Amniotic epithelial cell (primary cell): ENCODE data around the gene ARMC12.

ENCODE experiments used
- DNase-seq: peaks from one replicate; pipeline ENCODE4 v3.0.0-alpha.2; 2010; ENCODE audit warnings: low read depth

The ARMC12 gene

GRCh38 chr6:35718375-35718736, 18.5 kb upstream of the ARMC12 start:
- DNase-seq, result no peak

- DNase-seq, result no peak
Measured at GRCh38 chr6:35718911-35719381, 17.9 kb upstream of the ARMC12 start.

GRCh38 chr6:35719404-35719829, 17.4 kb upstream of the ARMC12 start:
- DNase-seq, result no peak

GRCh38 chr6:35719830-35720733, 16.8 kb upstream of the ARMC12 start:
- DNase-seq, result peak; percentile 74

GRCh38 chr6:35722121-35722761, 14.6 kb upstream of the ARMC12 start:
- no peak for DNase-seq

DNA sequence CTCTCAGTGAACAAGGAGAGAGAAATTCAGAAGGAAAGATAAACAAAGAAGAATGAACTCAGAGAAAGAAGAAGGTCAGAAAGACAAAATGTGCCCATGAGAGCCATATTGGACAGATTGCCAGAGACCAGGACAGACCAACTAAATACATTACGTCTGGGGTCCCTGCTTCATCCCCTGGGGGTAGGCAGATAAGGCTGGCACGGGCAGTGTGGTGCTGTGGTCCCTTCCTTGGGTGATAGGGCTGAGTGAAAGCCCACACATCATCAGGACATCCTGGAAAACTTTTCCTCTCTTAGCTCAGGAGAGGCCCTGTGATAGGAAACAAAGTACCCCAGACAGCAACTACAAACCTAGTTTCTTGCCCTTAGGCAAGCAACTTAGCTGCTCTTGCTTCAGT, 13.2 kb upstream of the ARMC12 start:
- DNase-seq, result no peak

- DNase-seq, result no peak
Measured at GRCh38 chr6:35724059-35724458, 12.8 kb upstream of the ARMC12 start.

DNA sequence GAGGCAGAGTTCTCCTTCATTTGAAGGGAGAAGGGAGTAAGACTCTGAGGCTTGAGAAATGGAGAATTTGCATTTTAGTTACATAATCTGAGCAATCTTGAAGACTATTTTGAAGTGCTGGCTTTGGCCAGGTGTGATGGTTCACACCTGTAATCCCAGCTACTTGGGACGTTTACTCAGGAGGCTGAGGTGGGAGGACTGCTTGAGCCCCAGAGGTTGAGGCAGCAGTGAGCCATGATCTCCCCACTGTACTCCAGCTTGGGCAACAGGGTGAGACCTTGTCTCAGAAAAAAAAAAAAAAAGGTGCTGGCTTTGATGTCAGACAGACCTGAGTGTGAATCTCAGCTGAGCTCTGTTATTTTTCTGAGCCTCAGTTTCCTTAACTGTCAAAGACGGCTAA, 12.4 kb upstream of the ARMC12 start:
- no peak for DNase-seq

DNA sequence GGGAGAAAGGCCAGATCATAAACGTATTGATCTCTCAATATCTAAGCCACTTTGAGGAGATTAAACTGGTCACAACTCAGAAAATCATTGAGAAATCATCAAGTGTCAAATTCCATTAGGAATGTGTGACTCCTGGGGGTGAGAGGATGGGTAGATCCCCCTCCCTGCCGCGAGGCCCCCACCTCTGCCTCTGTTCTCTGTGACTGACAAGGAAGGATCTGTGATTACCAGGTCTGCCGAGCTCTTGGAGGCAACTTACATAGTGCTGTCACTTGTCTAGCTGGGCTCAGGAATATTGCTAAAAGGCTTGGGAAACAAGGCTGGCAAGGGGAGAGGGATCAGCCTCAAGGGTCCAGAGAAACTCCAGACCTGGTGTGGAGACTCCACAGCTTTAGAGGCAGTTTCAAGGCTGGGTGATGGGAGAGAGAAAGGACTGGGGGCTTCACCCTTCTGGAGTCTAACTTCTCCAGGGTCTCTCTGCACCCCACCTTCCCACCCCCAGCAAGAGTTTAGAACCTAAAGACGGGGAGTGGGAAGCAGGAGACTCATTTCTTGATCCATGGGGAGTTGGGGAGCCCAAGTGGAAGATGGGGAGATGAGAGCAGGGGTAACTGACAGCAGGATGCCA, 11.6 kb upstream of the ARMC12 start:
- peak; percentile 40 for DNase-seq

GRCh38 chr6:35725721-35726438, 11.0 kb upstream of the ARMC12 start:
- peak; percentile 97 for DNase-seq

DNA sequence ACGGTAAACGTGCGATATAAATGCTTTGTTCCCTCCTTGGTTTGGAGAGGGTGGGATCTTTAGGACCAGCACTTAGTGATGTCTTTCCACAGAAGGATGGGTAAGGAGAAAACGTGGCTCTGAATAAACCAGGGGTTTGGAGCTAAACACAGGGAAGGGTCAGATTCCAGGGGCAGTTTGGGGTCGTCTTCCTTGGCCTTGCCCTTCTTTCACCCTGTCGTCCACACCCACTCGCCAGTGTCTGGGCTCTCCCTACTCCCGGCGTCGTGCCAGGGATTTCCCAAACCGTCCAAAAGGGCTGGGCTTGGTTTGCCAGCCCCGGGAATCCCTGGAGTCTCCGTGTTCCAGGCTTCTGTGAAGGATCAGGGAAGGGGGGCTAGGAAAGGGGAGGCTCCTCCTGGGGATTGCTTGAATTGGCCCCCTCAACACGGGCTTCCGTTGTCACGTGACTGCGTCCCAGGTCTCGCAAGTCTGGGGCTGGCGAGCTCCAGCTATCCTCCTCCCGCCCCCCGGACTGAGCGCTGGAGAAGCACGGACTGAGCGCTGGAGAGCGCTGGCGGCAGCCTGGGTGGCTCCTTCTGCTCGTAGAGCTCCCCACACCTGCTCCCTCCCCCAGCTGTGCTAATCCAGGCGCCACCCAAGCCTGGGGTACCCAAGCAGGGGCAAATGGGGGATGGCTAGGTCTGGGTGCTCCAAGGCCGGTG, 9.4 kb upstream of the ARMC12 start:
- DNase-seq, result peak; percentile 95

DNA sequence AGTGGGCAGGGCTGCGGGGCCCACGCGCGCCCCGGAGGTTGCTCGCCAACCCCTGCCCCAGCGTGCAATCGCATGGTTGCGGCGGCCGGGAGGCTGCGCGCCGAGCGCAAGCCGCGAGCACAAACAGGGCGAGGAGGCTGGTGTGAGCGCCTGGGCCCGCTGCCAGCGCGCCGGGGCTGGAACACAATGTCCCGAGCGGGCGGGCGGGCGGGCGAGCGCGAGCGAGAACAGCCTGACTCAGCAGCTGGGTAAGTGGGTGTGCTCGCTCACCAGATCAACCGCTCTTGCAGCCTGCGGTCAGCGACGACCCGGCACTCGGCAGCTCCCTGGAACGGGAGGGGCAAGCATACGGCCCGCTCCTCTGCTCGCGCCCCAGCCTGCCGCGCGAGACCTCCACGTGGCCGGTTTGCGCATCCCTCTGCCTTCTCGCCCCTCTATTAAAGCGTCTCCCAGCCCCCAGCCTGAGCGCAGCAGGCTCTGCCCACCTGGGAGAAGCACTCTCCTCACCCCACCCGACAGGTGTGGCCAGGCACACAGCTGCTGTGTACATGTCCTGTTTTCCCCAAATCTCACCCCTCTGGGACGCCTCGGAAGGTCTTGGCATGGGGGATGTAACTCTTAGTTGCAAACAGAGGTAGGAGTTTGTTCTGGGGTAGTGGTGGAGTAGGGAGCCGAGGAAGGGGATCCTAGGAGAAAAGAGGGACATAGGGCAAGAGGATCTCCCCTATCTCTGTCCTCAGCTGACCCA, 8.7 kb upstream of the ARMC12 start:
- DNase-seq, result peak; percentile 98

DNA sequence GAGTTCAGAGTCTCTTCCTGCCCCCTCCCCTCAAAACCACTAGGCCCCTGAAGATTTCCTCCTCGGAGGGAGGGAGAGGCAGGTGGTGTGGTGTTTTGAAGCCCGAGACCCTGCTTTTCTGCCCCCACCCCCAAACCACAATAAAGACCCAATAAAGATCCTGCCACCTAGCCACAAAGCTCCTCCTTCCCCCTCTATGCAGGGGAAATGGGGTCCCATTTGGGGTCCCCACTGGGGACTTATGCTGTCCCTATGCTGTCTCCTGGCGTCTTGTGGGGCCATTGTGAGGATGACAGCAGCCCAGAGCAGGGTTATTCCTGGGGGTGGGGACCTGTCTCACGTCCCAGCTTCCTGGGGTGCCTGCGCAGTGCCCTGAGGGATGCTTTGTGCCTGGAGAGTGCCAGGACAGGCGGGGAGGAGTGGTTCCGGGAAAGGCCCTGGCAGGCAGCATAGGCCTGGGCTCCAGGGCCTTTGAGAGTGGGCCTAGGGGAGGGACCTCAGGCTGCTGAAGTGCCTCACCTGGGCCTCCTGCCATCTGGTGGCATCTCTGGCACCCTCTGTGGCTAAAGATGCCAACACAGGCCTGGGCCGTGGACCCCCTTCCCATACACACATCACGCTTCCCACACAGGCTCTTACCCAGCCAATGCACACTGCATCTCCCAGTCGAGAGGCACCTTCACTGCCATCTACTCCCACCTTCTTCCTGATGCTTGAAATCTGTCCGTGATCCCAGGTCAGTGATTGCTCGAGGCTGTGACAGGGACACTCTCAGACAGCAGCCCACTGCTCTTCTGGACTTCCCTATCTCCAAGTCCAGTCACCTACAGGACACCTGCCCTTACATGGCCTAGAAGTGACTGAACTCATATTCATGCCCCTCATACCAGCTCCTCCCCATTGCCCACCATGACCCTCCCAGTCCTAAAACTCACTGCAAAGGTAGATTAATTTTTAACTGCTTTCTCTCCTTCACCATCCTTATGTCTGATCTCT, 7.9 kb upstream of the ARMC12 start:
- no peak for DNase-seq

DNA sequence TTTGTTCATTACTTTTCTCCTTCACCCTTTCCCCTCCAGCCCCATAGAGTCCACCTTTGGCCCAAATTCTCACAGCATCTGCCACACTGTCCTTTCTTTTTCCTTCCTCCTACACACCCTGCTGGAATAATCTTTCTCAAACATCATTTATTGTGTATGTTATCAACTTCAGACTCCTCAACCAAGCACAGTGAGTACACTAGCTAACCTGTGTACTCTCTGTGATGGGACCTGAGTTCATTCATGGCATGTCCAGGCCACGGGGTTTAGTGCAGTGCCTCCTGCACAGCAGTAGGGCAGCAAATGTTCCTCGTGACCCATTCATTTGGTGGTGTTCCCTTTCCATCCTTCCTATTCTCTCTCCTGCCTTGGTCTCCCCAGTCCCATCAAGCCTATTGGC, 7.1 kb upstream of the ARMC12 start:
- DNase-seq, result no peak

DNA sequence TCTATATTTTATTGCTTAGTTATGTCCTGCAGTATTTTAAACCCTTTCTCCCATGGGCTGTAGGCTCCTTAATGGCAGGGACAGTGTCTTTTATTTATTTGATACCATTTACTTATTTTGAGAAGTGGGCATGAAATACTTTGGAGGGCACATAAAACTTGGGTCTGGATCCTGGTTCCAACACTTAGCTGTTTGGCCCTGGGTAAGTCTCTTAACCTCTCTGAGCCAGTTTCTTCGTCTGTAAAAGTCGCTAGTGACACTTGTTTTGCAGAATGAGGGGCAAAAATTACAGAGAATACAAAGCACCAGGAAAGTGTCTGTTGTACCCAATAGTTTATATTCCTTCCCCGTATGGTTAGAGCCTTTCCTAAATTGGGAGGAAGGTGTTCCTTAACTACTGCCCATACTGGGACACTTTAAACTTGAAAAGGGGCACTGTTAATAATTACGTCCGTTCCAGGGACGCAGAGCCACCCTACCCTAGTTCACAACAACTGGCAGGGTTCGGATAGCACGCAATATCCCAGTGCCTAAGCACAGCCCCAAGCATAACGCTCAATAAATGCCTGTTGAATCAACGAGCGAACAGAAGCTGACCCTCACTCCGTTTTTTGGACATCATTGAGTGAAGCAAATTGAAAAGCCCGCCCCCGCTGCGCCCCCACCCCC, 6.0 kb upstream of the ARMC12 start:
- no peak for DNase-seq

DNA sequence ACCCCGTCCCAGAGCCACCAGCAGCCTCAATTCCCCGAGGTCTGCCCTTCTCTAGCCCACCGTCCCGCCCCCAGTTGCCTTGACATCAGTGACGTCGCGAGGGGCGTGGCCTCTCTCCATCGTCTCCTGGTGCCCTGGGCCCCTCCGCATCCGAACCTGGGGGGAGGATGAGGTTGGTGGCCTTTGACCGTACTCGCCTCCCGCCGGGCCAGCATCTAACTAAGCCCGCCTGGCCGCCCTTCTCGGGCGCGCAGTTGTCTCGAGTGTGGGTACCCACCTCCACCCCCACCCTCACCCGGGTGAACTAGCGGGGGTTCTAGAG, 5.5 kb upstream of the ARMC12 start:
- DNase-seq, result peak; percentile 86

DNA sequence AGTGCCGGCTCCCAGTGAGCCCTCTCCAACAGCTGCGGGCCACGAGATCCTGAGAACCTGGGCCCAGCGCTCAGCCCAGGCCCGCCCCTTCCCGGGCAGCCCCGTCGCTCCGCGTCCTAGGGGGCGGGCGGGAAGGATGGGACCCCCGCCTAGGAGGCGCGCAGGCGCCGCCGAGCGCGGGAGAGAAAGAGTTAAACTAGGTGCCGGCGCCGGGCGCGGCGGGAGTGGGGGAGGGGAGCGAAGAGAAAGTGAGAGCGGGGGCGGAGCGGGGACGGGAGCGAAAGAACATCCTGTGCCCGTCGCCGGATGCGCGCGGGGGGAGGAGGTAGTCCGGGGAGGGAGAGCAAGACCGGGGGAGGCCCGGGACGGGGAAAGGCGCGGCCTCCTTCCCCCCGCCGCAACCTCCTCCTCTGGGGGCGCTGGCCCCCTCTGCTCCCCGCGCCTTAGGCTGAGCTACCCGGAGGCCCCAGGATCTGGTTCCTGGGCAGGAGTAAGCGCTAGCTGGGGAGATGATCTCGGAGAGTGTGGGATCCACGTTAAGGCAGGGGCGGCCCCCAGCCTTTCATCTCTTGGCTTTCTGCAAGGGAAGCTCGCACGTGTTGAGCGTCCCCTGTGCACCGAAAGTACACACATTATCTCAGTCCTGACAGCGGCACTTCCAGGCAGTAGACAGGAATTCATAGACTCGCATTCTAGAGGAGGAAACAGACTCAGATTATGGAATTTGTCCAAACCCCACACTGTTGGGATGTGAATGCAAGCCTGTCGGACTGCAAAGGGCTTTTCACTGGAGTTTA, 4.9 kb upstream of the ARMC12 start:
- DNase-seq, result peak; percentile 99

GRCh38 chr6:35733633-35734032, 3.2 kb upstream of the ARMC12 start:
- no peak for DNase-seq
